NCI-H82 (cell line): ENCODE results near the gene ATP11A.

ENCODE experiments used
- DNase-seq: peaks from one replicate; lab custom pipeline; 2025; lab: John Stamatoyannopoulos, UW

Gene ATP11A

GRCh38 chr13:112709825-112710783 lies 20.3 kb downstream of the ATP11A start:
- no peak for DNase-seq

DNA sequence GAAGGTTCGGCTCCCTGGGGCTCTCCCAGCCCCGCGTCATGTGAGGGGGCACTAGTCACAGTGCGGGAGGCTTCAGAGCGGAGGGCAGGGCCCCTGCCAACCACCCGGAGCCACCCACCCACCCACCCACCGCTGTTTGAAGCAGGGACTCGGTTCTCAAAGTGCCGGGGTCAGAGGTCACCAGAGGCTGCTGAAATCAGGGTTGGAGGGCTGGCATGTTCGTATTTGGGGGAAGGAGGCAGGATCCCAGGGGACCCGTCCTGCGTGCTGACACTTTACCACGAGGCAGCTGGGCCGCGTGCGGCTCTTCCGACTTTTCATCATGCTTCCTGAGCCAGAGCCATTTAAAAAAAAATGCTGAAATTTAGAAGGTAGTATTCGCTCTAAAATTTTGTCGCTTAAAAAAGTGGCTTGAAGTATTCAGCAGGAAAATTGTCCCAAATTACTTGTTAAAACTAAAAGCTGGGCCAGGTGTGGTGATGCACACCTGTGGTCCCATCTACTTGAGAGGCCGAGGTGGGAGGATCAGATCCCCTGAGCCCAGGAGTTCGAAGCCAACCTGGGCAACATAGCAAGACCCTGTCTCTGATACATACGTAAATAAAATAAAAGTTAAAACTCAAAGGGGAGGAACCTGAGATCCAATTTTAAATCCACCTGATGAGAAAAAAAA lies 21.2 kb downstream of the ATP11A start:
- DNase-seq, result no peak

GRCh38 chr13:112711528-112712265 lies 21.9 kb downstream of the ATP11A start:
- DNase-seq, result no peak

DNA sequence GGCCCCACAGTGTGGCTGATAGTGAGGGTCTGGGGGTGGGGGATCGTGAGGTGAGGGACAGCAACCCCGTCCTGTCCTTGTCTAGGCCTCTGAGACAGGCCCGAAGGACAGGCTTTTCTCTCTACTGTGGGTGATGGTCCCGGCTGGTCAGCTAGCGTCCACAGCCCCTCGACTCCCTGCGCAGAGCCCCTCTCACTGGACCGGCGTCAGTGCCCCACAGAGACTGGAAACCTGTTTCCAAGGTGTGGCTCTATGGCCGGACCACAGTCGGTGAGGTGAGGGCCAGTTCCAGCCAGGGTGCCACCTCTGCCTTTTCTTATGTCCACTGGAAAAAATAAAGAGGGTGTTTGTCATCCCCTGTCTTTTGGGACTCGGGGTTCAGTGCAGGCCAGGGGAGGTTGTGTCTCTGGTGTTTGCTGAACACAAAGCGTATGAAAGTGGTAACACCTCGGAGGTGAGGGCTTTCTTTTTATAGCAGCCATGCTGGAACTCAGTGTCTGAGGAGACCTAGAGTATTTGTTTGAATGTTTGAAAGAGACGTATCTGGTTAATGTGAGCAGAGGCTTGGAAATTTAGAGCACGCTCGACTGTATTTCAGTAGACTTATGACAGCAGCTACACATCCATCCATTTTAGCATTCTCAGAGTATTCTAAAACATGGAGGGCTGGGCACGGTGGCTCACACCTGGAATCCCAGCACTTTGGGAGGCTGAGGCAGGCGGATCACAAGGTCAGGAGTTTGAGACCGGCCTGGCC lies 22.8 kb downstream of the ATP11A start:
- no peak for DNase-seq

- DNase-seq, result no peak
Measured at GRCh38 chr13:112713517-112714253, 23.8 kb downstream of the ATP11A start.

DNA sequence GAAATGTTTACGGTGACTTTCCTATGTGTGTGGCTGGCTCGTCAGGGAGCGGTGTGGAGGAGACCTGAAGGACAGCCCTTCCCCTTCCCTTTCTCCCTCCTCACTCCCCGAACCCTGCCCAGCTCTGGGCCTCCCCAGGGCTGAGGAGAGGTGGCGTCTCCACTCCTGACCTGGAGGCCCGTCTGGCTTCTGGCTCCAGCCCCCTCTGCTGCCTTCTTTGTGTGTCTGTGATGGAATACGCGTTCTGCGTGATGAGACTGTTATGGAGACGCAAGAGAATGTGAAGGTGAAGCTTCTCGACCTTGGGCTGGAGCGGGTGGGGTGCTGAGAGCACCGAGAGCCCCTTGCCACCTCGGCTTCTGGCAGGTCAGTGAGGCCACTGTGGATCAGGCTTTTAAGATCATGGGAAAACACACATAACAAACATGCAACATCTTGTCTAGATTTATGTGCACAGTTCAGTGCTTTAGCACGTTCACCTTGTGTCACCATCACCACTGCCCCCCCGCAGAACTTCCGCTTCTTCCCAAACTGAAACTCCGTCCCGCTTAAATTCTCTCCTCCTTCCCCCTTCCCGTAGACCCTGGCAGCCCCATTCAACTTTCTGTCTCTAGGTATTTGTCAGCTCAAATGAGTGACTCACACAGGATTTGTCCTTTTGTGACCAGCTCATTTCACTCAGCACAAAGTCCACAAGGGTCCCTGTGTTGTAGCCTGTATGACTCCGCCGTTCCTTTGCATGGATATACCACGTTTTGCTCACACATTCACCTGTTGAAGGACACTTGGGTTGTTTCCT lies 24.7 kb downstream of the ATP11A start:
- no peak for DNase-seq

DNA sequence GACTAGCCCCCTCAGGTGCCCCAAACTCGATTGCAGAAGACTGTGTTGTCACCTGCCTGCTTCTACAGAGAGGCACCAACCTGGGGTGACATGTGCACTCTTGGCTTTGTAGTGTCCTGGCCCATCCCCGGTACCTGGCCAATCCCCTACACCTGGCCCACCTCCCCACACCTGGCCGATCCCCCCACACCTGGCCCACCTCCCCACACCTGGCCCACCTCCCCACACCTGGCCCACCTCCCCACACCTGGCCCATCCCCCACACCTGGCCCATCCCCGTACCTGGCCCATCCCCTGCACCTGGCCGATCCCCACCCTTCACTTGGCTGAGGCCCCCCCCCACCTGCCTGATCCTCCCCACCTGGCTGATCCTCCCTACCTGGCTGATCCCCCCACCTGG lies 25.4 kb downstream of the ATP11A start:
- DNase-seq, result no peak

DNA sequence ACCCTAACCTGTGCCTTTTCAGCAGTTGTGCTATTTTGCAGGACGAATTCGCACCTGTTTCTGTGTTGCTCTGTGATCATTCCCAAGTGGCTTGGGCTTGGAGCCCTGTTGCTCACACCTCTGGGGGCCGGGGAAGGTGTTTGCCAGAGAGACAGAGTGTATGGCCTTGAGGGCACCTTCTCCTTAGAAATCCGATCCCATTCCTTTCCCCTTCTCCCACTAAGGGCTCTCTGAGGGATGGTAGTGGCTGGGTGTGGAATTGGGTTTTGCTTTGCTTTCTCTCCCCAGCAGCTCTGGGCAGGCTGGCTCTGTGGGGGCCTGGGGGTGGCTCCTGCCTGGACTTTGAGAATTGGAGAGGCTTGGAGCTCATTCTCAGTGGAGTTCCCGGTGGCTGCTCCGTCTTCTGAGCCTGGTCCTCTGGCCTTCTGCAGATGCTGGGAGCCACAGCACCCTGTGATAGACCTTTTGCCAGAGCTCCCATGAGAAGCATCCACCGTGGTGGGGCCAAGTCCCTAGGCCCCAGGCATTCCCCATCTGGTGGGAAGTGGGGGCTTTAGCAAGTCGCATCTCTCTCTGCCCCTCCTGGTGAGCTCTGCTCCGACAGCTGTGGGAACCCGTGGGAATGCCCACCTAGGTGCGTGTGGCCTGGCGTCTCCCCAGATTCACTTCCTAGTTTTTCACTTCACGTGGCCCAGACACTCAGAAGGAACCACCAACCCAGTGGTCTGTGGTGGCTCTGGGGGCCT lies 26.1 kb downstream of the ATP11A start:
- DNase-seq, result no peak

- no peak for DNase-seq
Measured at GRCh38 chr13:112716461-112716820, 26.6 kb downstream of the ATP11A start.

DNA sequence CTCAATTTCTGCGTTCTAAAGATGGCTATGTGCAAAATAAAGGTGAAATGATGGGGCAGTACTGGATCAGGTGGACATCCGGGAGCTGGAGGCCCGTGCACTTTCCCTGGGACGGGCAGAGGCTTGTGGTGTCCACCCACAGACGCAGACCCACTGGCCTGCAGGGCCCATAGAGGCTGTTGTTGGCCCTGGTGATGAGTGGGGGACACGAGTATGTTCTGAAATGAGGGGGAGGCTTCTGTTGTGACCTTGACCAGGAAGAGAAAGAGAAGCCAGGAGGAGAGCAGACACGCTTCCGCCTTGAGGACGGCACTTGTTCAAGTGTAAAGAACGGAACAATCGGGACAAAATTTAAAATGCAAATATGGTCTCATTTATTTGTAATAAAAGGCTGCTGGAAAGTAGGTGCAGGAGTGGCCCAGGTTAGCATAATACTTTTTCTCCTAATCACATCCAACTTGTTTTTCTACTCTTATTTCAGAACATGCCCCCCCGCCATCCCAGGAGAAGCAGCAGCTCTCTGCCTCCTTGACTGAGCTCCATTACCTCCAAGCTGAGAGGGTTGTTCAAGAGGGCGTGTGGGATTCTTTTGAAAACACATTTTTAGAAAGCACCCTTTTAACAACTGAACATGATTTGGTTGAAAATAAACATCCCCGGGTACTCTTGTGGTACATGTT lies 27.1 kb downstream of the ATP11A start:
- DNase-seq, result no peak

DNA sequence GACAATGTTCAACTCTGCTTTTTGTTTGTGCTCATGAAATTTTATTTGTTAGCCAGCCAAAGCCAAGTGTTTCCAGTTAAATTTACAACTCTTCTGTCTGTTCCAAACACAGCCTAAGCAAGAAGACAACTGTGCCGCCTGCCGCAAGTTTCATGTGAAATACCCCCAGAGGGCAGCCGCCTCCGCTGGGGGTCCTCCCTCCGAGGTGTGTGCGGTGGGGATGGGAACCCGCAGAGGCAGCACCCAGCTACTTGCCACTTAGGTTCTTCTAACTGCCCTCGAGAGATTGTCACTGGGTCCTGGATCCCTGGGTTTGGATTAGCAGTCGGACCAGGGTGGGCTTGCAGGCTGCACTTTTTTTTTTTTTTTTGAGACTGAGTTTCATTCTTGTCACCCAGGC lies 28.5 kb downstream of the ATP11A start:
- DNase-seq, result no peak

GRCh38 chr13:112719016-112719415 lies 29.2 kb downstream of the ATP11A start:
- DNase-seq, result no peak

DNA sequence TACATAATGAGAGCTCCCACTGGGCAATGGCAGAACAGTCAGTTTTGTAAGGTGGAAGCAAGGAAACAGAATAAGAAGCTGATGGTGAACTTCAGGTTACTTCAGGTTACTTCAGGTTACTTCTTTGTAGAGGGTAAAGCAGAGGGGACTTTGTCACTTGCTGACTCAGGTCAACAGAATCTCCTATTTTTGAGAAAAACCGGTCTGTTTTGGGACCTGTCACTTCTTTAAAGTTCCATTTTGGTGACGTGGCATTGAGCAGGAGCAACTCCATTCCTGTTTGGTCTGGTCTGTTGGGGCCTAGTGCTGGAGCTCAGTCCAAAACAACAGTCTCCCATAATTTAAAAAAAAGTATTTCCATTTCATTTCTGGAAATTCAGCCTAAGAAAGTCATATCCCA lies 29.7 kb downstream of the ATP11A start:
- DNase-seq, result no peak

- DNase-seq, result no peak
Measured at GRCh38 chr13:112720251-112720650, 30.4 kb downstream of the ATP11A start.

- no peak for DNase-seq
Measured at GRCh38 chr13:112720814-112721197, 31.0 kb downstream of the ATP11A start.

DNA sequence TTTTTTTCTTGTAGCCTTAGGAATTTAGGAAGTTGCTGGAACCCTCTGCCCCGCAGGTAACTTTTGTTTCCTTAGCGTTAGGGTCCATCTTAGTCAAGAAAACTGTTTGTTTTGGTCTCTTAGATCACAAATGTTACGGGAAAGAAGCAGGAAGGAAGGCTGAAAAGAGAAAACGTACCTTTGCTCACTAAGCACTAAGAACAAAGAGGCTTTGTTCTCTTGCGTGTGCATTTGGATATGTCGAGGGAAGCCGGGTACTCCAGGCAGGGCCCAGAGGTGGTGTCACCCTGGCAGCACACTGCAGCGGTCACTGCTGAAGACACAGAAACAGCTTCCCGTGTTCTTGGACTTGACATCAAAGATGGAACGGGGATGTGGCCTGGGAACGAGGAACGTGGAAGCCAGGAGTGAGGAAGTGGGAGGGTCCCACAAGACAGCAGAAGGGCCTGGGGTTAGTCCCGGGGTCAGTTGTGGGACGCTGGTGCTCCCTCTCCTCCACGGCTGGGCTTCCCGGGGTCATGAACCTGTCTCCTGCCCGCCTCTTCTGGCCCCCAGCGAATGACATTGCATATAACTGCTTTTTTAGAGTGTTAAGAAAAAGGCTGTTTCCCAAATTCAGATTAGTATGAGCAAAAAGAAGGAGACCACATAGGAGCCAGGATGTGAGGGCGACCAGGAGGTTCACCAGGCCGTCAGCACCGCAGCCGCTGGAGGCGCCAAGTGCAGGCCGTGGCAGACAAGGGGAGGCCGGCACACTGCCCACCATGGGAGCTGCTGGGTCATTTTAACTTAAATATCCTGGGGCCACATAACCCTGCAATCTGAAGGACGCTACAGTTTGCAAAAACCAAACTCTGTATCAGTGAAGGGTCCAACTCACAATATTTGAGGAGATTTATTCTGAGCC lies 31.6 kb downstream of the ATP11A start:
- no peak for DNase-seq

DNA sequence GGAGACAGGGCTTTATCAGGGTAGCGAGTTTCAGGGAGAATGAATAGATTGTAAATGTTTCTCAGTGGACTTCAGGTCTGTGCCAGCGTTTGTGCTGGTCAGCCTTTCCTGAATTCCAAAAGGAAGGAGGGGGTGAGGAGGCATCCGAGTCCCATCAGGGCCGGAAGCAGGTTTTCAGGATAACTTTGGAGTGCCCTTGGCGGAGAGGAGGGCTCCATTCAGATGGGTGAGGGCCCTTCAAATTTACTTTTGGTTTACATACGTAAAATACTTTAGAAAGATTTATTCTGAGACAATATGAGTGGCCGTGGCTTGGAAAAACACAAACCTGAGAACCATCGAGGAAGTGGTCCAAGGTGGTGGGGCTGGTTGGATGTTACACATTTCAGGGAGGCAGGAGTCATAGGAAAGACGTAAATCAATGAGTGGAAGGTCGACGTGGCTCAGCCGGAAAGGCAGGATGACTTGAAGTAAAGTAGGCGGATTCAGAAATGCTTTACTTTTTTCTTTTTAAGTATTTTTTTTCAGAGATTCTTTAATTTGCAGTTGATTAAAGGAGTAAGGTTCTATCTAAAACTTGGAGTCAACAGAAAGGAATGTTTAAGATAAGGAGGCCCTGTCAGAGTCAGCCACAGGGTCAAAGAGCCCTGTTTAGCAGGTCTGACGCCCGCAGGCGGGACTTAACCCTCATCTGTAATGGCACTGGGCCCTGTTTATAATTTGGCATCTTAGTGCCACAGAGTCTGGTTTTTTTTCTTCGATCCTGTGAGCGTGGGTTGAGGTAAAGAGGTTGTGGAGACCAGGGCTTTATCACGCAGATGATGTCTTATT lies 32.8 kb downstream of the ATP11A start:
- DNase-seq, result no peak
